Chondrocyte (in vitro differentiated cells): ENCODE measurements around the gene EPB41L5. TPM values are rescaled to one million over a fixed set of nuclear protein-coding genes. Genes with fewer than 3 reads are reported as not detected.
"Not testable (repeated sequence)": the region's sequence is repeated elsewhere in the genome, so short reads cannot be mapped to it uniquely, and the experiment has no call there.

Source experiments
- DNase-seq: peaks from one replicate; pipeline ENCODE4 v3.0.0; 2021; ENCODE audit warnings: mixed read lengths, low spot score
- H3K27ac Mint-ChIP-seq: one replicate; pipeline ENCODE4 v1.8.0; 2021; ENCODE audit warnings: mild to moderate bottlenecking, moderate library complexity, mixed read lengths; ENCODE audit not compliant: unreplicated experiment
- H3K27me3 Mint-ChIP-seq: 2 replicates; pipeline ENCODE4 v1.8.0; 2021; ENCODE audit warnings: low read depth, mixed read lengths
- H3K36me3 Mint-ChIP-seq: 2 replicates; pipeline ENCODE4 v1.8.0; 2021; ENCODE audit warnings: low read depth, mixed read lengths
- H3K4me1 Mint-ChIP-seq: 2 replicates; pipeline ENCODE4 v1.8.0; 2021; ENCODE audit warnings: low read depth, mild to moderate bottlenecking, mixed read lengths
- H3K4me3 Mint-ChIP-seq: one replicate; pipeline ENCODE4 v1.8.0; 2021; ENCODE audit warnings: mild to moderate bottlenecking, moderate library complexity, mixed read lengths; ENCODE audit not compliant: unreplicated experiment
- H3K9me3 Mint-ChIP-seq: 2 replicates; pipeline ENCODE4 v1.8.0; 2021; ENCODE audit warnings: low read depth, mixed read lengths
- long read RNA-seq: library from polyadenylated mRNA; stranded (forward); transcript quantifications from one replicate; pipeline ENCODE4 v2.0.0, GENCODE V29; 2021
- total RNA-seq: library from RNA; stranded (reverse); gene quantifications from 3 replicates; pipeline ENCODE4 v1.2.1, GENCODE V29; 2021
- TF ChIP-seq, protein P1 (sequence below): fragments of 200-600 bp; sonication (generic); IDR thresholded peaks from 2 replicates; pipeline ENCODE4 v1.5.0; 2021; ENCODE audit warnings: antibody characterized with exemption, mild to moderate bottlenecking, moderate library complexity

The EPB41L5 gene
- 8.4 to 13.0 TPM (median 12.5 TPM) in 3 replicates for total RNA-seq
- long read RNA-seq, full-length matches to known transcripts: 3 of 7 reads
- long read RNA-seq, partial matches to known transcripts: 0 of 7 reads
- long read RNA-seq, other reads (novel, unspliced or antisense): 4 of 7 reads

DNA sequence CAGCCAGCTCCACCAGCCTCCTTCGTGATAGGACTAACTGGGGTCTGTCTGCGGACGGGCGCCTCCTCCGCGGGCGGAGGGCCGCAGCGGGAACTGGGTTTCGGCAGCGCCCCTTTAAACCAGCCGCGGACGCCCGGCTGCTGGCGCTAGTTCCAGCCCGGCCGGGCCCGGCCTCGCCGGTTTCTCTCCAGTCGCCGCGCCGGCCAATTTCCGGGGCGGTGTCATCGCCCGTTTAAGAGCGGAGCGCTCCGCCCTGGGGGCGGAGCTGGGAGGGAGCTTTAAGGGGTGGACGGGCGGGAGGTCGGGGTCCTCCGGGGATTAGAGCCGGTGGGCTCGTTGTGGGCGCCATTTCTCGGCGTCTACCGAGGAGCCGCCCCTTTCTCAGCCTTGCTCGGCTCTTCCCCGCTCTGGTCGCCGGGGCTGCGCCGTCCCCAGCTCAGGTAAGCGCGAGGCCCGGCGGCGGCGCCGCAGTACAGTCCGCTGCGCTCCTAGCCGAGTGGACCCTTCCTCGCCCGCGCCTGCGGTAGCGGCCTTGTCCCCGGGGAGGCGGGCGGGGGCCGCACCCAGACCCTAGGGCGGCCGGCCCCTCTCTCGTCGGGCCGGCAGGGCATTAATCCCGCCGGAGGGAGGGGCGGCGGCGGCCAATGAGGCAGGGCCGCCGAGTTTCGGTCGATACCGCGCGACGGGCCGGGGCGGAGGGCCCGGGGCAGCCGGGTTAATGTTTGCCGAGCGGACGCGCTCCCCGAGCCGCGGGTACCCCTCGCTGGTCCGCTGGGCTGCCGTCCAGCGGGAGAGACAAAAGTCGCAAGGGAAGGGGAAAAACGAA lies at the start of gene EPB41L5:
Gene EPB41L5 (plus strand): TSS at position 307 of the 826 bp plus-strand sequence. CDS start 6,008 bp downstream, outside the sequence.
- no peaks in the 10 kb centered on the region for H3K27me3 Mint-ChIP-seq
- peaks cover 16% of the 10 kb centered on the region for H3K4me1 Mint-ChIP-seq
- peak within 1 kb of the TSS; percentile 76 for H3K27ac Mint-ChIP-seq
- H3K36me3 Mint-ChIP-seq: no peaks in the 10 kb centered on the region
- TF ChIP-seq, protein P1, sequence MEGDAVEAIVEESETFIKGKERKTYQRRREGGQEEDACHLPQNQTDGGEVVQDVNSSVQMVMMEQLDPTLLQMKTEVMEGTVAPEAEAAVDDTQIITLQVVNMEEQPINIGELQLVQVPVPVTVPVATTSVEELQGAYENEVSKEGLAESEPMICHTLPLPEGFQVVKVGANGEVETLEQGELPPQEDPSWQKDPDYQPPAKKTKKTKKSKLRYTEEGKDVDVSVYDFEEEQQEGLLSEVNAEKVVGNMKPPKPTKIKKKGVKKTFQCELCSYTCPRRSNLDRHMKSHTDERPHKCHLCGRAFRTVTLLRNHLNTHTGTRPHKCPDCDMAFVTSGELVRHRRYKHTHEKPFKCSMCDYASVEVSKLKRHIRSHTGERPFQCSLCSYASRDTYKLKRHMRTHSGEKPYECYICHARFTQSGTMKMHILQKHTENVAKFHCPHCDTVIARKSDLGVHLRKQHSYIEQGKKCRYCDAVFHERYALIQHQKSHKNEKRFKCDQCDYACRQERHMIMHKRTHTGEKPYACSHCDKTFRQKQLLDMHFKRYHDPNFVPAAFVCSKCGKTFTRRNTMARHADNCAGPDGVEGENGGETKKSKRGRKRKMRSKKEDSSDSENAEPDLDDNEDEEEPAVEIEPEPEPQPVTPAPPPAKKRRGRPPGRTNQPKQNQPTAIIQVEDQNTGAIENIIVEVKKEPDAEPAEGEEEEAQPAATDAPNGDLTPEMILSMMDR: no peak
- DNase-seq: peak; percentile 95
- H3K9me3 Mint-ChIP-seq: no peaks in the 10 kb centered on the region
- peak within 1 kb of the TSS; percentile 83 for H3K4me3 Mint-ChIP-seq

DNA sequence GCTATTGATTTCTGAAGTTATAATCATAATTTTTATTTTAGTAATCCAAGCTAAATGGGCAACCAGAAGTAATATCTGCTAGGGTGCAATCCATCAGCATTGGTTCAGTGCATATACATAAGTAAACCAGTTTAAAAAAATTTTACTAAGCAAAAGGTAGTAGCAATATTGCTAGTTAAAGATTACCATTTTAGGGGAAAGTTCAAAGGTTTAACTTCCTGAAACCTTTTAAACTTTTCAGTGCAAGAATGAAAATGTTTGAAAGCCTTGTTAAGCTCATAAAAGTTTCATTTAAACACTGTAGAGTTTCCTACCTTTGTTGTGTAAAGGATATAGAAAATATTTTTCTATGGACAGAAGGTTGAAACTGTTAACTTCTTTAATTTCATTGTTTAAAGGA lies 31.0 kb upstream of the EPB41L5 start:
- TF ChIP-seq, protein P1: no peak
- Mint-ChIP-seq H3K9me3 (no peaks in the 10 kb centered on the region), H3K4me1 (peaks cover 4% of the 10 kb centered on the region), H3K4me3 (no peak overlapping the region), H3K27me3 (no peaks in the 10 kb centered on the region), H3K27ac (no peak overlapping the region), H3K36me3 (no peaks in the 10 kb centered on the region)
- DNase-seq: no peak

DNA sequence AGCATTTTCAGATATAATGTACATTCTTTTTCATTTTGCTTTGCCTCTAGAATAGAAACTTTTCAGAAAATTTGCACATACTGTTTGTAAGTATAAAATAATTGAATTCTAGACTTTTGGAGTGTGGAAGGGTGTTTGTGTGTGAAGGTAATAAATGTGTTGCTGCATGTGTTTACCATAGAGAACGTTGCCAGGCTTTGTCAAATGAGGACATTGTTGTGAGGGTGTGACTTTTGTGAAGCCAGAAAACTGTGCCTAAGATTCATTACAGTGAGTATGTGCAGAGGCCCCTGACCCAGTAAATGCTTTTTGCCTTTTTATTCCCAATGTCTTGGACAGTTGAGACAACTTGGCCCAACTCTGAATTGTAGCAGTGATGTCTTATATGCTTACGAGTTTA lies 30.4 kb upstream of the EPB41L5 start:
- no peak overlapping the region for H3K4me3 Mint-ChIP-seq
- H3K36me3 Mint-ChIP-seq: no peaks in the 10 kb centered on the region
- peaks cover 4% of the 10 kb centered on the region for H3K4me1 Mint-ChIP-seq
- TF ChIP-seq, protein P1: no peak
- H3K27ac Mint-ChIP-seq: no peak overlapping the region
- no peak for DNase-seq
- H3K27me3 Mint-ChIP-seq: no peaks in the 10 kb centered on the region
- no peaks in the 10 kb centered on the region for H3K9me3 Mint-ChIP-seq

DNA sequence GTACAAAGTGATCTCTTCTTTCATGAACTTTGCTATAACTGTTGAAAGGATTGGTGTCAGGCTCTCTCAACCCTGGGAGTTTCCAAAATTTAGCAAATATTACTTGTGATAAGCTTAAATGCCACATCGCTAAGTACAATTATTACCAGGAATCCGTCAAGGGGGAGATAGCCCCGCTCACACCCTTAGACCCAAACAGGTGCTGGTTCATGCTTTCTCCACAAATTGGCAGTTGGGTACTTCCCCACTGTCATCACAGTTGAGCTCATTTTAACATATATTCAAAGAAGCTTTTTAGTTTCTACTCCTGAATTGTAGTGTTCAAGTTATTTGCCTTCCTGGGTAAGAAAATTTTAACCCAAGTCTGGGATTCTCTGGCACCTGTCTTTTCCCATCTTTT lies 29.8 kb upstream of the EPB41L5 start:
- no peak for DNase-seq
- Mint-ChIP-seq H3K27me3 (no peaks in the 10 kb centered on the region), H3K36me3 (no peaks in the 10 kb centered on the region), H3K4me3 (no peak overlapping the region), H3K4me1 (peaks cover 4% of the 10 kb centered on the region), H3K9me3 (no peaks in the 10 kb centered on the region), H3K27ac (no peak overlapping the region)
- TF ChIP-seq, protein P1: no peak

DNA sequence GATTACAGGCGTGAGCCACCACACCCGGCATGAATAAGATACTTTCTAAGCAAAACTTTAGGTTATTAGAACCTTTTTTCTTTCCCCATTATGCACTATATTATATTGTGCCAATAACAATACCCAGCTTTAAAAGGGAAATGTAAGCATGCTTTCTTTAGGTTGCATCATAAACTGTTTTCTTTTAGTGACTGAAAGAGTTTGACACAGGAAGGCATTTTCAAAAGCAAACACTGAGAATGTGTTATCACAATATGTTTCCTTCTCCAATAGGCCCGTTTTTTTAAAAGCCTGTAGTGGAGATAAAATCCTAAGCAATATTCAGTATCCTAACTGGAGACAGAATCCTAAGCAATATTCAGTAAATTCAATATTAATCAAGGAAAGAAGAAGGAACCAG lies 16.7 kb upstream of the EPB41L5 start:
- H3K4me1 Mint-ChIP-seq: peaks cover 9% of the 10 kb centered on the region
- no peak for DNase-seq
- no peaks in the 10 kb centered on the region for H3K9me3 Mint-ChIP-seq
- TF ChIP-seq, protein P1: no peak
- H3K27me3 Mint-ChIP-seq: no peaks in the 10 kb centered on the region
- no peak overlapping the region for H3K4me3 Mint-ChIP-seq
- H3K27ac Mint-ChIP-seq: peak overlapping the region; percentile 79
- no peaks in the 10 kb centered on the region for H3K36me3 Mint-ChIP-seq

DNA sequence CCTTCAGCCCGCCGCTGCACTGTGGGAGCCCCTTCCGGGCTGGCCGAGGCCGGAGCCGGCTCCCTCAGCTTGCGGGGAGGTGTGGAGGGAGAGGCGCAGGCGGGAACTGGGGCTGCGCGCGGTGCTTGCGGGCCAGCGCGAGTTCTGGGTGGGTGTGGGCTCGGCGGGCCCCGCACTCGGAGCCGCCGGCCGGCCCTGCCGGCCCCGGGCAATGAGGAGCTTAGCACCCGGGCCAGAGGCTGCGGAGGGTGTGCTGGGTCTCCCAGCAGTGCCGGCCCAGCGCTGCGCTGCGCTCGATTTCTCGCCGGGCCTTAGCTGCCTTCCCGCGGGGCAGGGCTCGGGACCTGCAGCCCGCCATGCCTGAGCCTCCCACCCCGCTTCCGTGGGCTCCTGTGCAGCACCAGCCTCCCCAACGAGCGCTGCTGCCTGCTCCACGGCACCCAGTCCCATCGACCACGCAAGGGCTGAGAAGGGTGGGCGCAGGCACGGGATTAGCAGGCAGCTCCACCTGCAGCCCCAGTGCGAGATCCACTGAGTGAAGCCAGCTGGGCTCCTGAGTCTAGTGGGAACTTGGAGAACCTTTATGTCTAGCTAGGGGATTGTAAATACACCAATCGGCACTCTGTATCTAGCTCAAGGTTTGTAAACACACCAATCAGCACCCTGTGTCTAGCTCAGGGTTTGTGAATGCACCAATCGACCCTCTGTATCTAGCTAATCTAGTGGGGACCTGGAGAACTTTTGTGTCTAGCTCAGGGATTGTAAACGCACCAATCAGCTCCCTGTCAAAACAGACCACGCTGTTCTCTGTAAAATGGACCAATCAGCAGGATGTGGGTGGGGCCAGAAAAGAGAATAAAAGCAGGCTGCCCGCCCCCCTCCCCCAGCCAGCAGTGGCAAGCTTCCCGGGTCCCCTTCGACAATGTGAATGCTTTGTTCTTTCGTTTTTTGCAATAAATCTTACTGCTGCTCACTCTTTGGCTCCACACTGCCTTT lies 15.7 kb upstream of the EPB41L5 start:
- not testable (repeated sequence) for H3K4me1 Mint-ChIP-seq, H3K9me3 Mint-ChIP-seq, H3K4me3 Mint-ChIP-seq, H3K27me3 Mint-ChIP-seq, DNase-seq, H3K36me3 Mint-ChIP-seq, H3K27ac Mint-ChIP-seq
